ENCODE measurements around the gene RUNX3.

RUNX3 gene

DNA sequence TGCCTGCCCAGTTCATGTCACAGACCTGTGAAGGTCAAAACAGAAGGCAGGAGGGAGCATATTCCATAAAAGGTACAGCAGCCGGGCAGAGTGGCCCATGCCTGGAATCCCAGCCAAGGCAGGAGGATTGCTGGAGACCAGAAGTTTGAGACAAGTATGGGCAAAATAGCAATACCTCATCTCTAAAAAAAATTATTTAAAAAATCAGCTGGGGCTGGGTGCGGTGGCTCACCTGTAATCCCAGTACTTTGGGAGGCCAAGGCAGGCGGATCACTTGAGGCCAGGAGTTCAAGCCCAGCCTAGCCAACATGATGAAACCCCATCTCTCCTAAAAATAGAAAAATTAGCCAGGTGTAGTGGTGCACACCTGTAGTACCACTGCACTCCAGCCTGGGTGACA lies 64.5 kb downstream of the RUNX3 start:
- DNase-seq (ENCODE audit: low read depth in 2 of 2) = no peak
- H3K4me3 ChIP-seq (replicated peaks in 1 of 2; ENCODE audit: low read depth in 2 of 2, low read length in 2 of 2) = no peak overlapping the region
- TF ChIP-seq, protein P1, sequence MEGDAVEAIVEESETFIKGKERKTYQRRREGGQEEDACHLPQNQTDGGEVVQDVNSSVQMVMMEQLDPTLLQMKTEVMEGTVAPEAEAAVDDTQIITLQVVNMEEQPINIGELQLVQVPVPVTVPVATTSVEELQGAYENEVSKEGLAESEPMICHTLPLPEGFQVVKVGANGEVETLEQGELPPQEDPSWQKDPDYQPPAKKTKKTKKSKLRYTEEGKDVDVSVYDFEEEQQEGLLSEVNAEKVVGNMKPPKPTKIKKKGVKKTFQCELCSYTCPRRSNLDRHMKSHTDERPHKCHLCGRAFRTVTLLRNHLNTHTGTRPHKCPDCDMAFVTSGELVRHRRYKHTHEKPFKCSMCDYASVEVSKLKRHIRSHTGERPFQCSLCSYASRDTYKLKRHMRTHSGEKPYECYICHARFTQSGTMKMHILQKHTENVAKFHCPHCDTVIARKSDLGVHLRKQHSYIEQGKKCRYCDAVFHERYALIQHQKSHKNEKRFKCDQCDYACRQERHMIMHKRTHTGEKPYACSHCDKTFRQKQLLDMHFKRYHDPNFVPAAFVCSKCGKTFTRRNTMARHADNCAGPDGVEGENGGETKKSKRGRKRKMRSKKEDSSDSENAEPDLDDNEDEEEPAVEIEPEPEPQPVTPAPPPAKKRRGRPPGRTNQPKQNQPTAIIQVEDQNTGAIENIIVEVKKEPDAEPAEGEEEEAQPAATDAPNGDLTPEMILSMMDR (IDR thresholded peaks at IDR 0.05; ENCODE audit: low read depth, low read length) = no peak

DNA sequence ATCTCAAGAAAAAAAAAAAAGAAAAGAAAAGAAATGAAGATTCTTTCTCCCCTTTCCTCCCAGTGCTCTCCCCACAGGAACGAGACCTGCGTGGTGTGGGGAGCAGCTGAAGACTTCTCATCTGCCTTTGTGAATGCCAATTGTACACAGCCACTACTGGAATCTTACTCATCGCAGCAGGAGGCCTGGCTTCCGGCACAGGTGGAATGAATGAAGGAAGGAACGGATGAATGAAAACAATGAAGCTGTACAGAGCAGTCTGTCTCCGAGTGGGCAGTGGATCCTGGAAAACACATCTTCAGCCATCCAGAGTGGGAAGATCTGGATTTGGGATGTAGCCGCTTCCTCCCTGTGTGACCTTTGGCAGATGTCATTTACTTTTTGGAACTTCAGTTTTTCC lies 64.9 kb downstream of the RUNX3 start:
- no peak overlapping the region for H3K4me3 ChIP-seq (replicated peaks in 1 of 2; ENCODE audit: low read depth in 2 of 2, low read length in 2 of 2)
- TF ChIP-seq, protein P1 (IDR thresholded peaks at IDR 0.05; ENCODE audit: low read depth, low read length) = no peak
- DNase-seq (ENCODE audit: low read depth in 2 of 2) = no peak

DNA sequence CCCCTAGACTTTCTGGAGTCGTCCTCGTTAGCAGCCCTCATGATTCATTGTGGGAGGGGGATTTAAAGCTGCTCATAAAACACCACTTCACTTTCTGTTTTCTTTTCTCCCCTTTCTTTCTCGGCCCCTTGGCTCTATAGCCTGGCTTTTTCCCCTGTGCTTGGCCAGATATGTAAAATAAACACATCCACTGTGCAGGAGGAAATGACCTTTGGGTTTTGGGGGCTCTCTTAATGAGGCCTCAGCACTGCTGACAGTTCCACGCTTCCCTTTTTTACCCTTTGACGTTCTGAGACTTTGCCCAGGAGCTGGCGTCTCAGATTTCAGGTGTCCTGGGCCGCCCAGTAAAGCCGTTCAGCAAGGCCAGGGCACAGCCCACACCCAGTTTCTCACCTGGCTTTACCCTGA lies 65.7 kb downstream of the RUNX3 start:
- TF ChIP-seq, protein P1 (IDR thresholded peaks at IDR 0.05; ENCODE audit: low read depth, low read length) = no peak
- no peak for DNase-seq (ENCODE audit: low read depth in 2 of 2)
- H3K4me3 ChIP-seq (replicated peaks in 1 of 2; ENCODE audit: low read depth in 2 of 2, low read length in 2 of 2) = no peak overlapping the region

DNA sequence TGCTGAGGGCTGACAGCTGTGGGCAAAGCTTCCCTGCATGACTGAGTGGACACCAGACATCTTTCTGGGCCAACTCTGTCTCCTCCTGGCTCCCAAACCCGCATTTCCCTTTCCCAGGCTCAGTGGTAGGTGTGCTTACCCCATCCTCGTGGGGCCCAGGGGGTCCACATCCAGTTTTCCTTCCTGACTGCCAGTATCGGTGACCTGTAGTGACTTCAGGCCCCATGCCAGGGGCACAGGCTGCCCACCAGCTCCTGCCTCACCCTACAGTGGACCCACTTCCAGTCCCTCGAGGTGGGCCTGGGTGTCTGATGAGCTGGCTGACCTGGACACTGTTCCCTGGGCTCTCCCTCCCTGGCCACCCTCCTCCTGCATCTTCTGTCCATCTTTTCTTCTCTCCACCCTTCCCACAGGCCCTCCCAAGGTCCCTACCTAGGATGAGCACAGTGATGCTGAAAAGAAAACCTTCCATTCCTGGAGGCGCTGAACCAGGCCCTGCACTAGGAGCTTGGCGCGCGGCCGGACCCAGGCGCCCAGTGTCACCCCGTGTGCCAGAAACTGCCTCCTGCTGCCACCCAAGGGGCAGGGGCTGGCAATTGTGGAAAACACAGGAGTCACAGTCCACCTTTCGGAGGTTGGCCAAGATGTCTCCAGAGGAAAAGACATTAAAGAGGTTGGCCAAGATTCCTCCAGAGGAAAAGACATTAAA lies 67.1 kb downstream of the RUNX3 start:
- no peak overlapping the region for H3K4me3 ChIP-seq (replicated peaks in 1 of 2; ENCODE audit: low read depth in 2 of 2, low read length in 2 of 2)
- DNase-seq (ENCODE audit: low read depth in 2 of 2) = no peak
- TF ChIP-seq, protein P1 (IDR thresholded peaks at IDR 0.05; ENCODE audit: low read depth, low read length) = no peak

DNA sequence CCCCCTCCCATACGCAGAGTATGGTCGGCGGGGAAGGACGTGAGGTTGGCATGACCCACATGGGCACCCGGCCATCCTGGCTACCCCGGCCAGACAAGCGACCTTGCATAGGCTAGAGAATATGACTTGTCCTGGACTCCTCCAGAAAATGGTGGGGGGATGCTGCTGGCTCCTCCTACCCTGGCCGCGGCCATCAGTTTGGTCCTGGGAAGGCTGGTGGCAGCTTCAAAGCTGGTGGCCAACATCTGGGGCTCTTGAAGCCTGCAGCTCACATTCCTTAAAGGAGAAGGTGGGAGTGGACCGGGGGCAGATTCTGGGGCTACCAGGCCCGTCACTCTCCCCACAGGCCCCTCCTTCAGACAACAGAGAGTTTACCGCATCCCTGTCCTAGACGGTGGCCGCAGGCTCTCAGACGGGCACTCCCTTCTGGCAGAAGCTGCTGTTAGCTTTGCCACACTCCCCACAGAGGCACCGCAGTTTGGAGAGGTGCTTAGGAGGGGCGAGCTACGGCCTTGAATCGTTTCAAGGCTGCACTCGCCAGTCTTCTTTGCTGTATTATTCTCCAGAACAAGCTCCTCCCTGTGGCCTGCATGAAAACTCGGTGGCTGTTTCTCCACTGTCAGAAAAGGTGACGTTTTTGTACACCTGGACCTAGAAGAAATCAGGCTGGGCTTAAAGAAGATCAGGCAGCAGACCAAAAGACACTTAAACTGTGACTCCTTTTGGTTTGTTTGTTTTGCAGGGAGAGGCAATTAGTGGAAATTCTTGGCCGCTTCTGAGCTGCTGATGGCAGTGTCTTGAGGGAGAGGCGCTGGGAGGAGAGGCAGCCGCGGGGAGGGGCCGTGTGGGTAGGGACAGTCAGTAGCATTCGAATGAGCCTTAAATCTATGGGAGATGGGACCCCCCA lies 68.0 kb downstream of the RUNX3 start:
- TF ChIP-seq, protein P1 (IDR thresholded peaks at IDR 0.05; ENCODE audit: low read depth, low read length) = peak; percentile 8
- DNase-seq (ENCODE audit: low read depth in 2 of 2) = peak in 1 of 2 donors; percentile 43
- H3K4me3 ChIP-seq (replicated peaks in 1 of 2; ENCODE audit: low read depth in 2 of 2, low read length in 2 of 2) = no peak overlapping the region

DNA sequence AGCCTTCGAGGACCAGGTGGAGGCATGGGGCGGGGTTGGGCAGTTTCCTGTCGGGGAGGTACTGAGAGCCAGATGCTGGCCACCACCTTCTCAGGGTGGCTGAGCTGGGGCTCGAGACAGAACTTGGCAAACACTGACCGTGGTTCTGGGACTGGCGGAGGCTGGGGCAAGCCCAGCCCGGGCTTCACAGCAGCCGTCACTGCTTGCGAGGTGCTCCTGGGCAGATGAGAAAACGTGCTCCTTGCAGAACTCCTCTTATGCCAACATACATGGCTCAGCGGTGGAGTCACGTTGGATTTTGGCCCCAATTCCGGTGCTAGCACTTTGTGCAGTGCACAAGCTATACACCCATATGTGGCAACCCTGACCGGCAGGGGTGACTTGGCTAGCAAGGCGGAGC lies 69.2 kb downstream of the RUNX3 start:
- no peak for DNase-seq (ENCODE audit: low read depth in 2 of 2)
- TF ChIP-seq, protein P1 (IDR thresholded peaks at IDR 0.05; ENCODE audit: low read depth, low read length) = no peak
- no peak overlapping the region for H3K4me3 ChIP-seq (replicated peaks in 1 of 2; ENCODE audit: low read depth in 2 of 2, low read length in 2 of 2)
